WERI-Rb-1 (cell line): ENCODE results near the gene CREG2.

Experiments
- DNase-seq: peaks from one replicate; pipeline ENCODE4 v3.0.0-alpha.2; 2020
- H3K27ac ChIP-seq: fragments of 250-450 bp; sonication (Bioruptor Pico); 2 replicates; pipeline ENCODE4 v1.5.1; 2020; ENCODE audit warnings: mild to moderate bottlenecking, moderate library complexity
- H3K27me3 ChIP-seq: fragments of 250-450 bp; sonication (Bioruptor Pico); 2 replicates; pipeline ENCODE4 v1.5.1; 2021; ENCODE audit warnings: mild to moderate bottlenecking, low read depth, moderate library complexity; ENCODE audit not compliant: insufficient read depth, severe bottlenecking
- H3K36me3 ChIP-seq: fragments of 250-450 bp; sonication (Bioruptor Pico); 2 replicates; pipeline ENCODE4 v1.5.1; 2020; ENCODE audit warnings: mild to moderate bottlenecking, moderate library complexity
- H3K4me3 ChIP-seq: 2 replicates; pipeline ENCODE4 v1.5.1; 2011; ENCODE audit warnings: low read depth, mild to moderate bottlenecking, control low read depth, low read length
- H3K9me3 ChIP-seq: fragments of 250-450 bp; sonication (Bioruptor Pico); 2 replicates; pipeline ENCODE4 v1.5.1; 2021; ENCODE audit warnings: mild to moderate bottlenecking, moderate library complexity; ENCODE audit not compliant: severe bottlenecking
- TF ChIP-seq, protein P1 (sequence below): IDR thresholded peaks from 2 replicates; pipeline ENCODE4 v1.5.1; 2011; ENCODE audit warnings: low read depth, mild to moderate bottlenecking, control low read depth, inconsistent platforms, low read length

CREG2 gene

DNA sequence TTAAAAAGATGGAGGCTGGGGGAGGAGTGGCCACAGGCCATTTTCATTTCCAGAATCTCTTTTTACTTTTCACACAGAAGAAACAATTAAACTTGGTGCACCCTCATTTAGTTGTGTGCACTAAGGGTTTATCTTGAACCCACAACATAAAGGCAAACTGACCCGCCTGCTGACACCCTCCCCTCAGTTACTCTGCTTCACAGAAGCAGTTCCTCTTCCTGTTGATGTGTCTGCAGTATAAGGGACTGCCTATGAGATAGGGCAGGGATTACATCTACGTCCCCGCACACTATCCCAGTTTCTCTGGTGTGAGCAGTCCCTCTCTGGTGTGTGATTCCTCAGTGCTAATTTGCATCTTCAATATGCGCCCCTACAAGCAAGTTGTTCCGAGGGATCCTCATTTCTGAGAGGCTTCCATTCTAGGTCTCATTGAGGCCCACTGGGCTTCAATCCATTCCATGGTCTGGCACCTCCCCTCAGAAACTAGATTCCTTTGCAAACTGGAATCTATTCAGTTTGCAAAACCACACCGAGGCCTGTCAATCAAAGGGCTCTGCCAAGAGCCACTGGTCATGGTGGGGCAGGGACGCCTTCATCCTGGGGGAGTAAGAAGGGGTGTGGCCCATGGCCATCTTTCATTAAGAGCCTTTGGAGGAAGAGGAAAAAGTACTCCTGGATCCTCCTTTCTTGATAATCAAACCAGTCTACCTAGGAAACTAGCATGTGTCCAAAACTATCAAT lies 12.3 kb downstream of the CREG2 start:
- no peaks in the 10 kb centered on the region for H3K9me3 ChIP-seq
- no peak overlapping the region for H3K4me3 ChIP-seq
- peak overlapping the region; percentile 11; the same call in 1 of the 2 replicates for H3K27ac ChIP-seq
- no peaks in the 10 kb centered on the region for H3K36me3 ChIP-seq
- TF ChIP-seq, protein P1, sequence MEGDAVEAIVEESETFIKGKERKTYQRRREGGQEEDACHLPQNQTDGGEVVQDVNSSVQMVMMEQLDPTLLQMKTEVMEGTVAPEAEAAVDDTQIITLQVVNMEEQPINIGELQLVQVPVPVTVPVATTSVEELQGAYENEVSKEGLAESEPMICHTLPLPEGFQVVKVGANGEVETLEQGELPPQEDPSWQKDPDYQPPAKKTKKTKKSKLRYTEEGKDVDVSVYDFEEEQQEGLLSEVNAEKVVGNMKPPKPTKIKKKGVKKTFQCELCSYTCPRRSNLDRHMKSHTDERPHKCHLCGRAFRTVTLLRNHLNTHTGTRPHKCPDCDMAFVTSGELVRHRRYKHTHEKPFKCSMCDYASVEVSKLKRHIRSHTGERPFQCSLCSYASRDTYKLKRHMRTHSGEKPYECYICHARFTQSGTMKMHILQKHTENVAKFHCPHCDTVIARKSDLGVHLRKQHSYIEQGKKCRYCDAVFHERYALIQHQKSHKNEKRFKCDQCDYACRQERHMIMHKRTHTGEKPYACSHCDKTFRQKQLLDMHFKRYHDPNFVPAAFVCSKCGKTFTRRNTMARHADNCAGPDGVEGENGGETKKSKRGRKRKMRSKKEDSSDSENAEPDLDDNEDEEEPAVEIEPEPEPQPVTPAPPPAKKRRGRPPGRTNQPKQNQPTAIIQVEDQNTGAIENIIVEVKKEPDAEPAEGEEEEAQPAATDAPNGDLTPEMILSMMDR = no peak
- no peak for DNase-seq
- no peaks in the 10 kb centered on the region for H3K27me3 ChIP-seq

DNA sequence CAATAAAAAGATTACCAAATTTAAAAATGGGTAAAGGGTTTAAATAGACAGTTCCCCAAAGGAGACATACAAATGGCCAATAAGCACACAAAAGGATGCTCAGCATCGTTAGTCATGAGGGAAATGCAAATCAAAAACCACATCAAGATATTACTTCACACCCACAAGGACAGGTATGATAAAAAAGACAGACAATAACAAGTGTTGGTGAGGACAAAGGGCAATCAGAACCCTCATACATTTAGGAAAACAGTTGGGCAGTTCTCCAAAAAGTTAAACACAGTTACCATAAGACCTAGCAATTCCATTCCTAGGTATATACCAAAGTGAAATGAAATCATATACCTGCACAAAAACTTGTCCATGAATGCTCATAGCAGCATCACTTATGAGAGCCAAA lies 14.5 kb downstream of the CREG2 start:
- H3K27me3 ChIP-seq = no peaks in the 10 kb centered on the region
- peaks cover 18% of the 10 kb centered on the region for H3K9me3 ChIP-seq

DNA sequence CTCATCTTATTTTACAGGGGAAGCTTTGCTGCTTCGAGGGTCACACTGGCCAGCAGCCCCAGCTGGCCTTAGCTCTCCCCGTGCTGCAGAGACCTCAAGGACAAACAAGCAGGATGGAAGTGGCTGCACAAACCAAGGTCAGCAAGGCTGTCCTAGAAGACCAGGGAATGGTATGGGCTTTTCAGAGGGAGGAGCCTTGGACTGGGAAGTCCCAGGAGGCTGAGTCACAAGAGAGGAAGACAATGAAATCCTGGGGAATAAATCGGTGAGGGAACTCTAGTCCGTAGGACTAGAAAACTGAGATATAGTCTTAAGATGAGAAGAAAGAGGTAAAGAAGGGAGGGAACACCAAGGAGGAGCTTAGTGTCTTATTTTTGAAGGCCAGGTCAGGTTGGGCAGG lies 15.7 kb downstream of the CREG2 start:
- no peak overlapping the region for H3K27ac ChIP-seq
- H3K27me3 ChIP-seq = no peaks in the 10 kb centered on the region
- no peak overlapping the region for H3K4me3 ChIP-seq
- H3K9me3 ChIP-seq = peaks cover 21% of the 10 kb centered on the region
- TF ChIP-seq, protein P1 = no peak
- no peak for DNase-seq
- no peaks in the 10 kb centered on the region for H3K36me3 ChIP-seq

More for the DNA sequence above, 14.5 kb downstream of the CREG2 start:
- Histone ChIP-seq H3K27ac (no peak overlapping the region), H3K4me3 (no peak overlapping the region), H3K36me3 (no peaks in the 10 kb centered on the region)
- DNase-seq = no peak
- TF ChIP-seq, protein P1 = no peak

DNA sequence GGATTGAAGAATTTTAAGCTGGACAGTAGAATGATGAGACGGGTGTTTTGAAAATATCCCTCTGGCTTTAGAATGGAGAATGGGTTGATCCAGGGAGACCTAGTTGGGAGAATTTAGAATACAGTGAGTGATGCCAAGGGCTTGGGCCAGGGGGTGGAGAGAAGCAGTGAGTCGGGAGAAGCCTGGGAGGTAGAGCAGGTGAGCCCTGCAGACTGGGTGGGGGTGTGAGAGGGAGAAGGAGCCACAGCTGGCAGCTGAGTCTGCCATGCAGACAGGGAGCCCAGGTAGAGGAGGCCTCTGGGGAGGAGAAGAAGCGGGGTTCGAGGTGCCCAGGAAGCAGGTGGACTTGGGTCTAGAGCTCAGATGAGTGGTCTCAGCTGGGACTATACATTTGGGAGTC lies 18.2 kb downstream of the CREG2 start:
- no peak overlapping the region for H3K27ac ChIP-seq
- no peaks in the 10 kb centered on the region for H3K36me3 ChIP-seq
- no peaks in the 10 kb centered on the region for H3K27me3 ChIP-seq
- TF ChIP-seq, protein P1 = no peak
- H3K9me3 ChIP-seq = peaks cover 21% of the 10 kb centered on the region
- no peak overlapping the region for H3K4me3 ChIP-seq
- no peak for DNase-seq

DNA sequence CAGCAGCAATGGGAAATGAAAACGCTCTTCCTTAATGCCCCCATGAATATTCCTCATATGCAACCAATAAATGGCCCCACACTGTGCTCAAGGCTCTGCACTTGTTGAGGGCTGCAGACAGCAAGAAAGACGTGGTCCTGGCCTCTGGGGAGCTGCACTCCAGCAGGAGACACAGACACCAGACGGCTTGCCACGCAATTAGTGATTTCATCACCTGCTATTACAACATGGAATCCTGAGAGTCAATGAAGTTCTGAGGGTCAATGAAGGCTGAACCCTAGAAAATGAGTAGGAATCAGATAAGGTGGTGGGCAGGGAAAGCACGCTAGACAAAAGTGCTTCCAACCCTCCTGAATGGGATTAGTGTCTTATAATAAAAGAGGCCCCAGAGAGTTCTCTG lies 18.9 kb downstream of the CREG2 start:
- H3K36me3 ChIP-seq = no peaks in the 10 kb centered on the region
- peaks cover 21% of the 10 kb centered on the region for H3K9me3 ChIP-seq
- H3K4me3 ChIP-seq = no peak overlapping the region
- H3K27me3 ChIP-seq = no peaks in the 10 kb centered on the region
- TF ChIP-seq, protein P1 = no peak
- DNase-seq = no peak
- no peak overlapping the region for H3K27ac ChIP-seq

DNA sequence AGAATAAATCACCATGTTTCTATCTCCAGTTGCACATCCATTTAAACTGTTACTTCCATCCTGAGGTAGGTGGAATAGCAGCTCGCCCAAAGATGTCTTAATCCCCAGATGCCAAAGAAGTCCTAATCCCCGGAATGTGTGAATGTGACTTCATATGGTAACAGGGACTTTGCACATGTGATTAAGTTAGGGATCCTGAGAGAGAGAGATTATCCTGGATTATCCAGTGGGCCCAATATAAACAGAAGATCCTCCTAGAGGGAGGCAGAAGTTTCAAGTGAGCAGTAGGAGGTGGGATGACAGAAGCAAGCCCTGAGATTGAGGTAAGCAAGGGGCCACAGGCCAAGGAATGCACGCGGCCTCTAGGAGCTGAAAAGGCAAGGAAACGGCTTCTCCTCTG lies 19.8 kb downstream of the CREG2 start:
- H3K27ac ChIP-seq = no peak overlapping the region
- H3K36me3 ChIP-seq = no peaks in the 10 kb centered on the region
- peaks cover 21% of the 10 kb centered on the region for H3K9me3 ChIP-seq
- no peaks in the 10 kb centered on the region for H3K27me3 ChIP-seq
- peak; percentile 54 for DNase-seq
- H3K4me3 ChIP-seq = no peak overlapping the region
- TF ChIP-seq, protein P1 = no peak
